Mesenchymal stem cell (in vitro differentiated cells and primary cell): ENCODE measurements around the gene TST.

Experiments used
- DNase-seq: peaks from one replicate; pipeline ENCODE4 v3.0.0-alpha.2; 2013
- H2AFZ ChIP-seq: one replicate; pipeline ENCODE4 v1.6.1; 2013; ENCODE audit warnings: low read depth, mild to moderate bottlenecking, control low read depth, inconsistent platforms, low read length, moderate library complexity
- H2AK5ac ChIP-seq: 2 replicates; pipeline ENCODE4 v1.6.1; 2013; ENCODE audit warnings: low read length, moderate library complexity, mild to moderate bottlenecking, inconsistent platforms; ENCODE audit not compliant: severe bottlenecking
- H2BK120ac ChIP-seq: one replicate; pipeline ENCODE4 v1.6.1; 2013; ENCODE audit warnings: low read depth, mild to moderate bottlenecking, inconsistent platforms, low read length, moderate library complexity
- H2BK12ac ChIP-seq, 2 experiments: one replicate each; pipeline ENCODE4 v1.6.1; 2013; ENCODE audit warnings: inconsistent platforms in 2 of 2, low read length in 2 of 2, mild to moderate bottlenecking in 2 of 2, moderate library complexity in 2 of 2, control low read depth in 1 of 2
- H2BK15ac ChIP-seq: one replicate; pipeline ENCODE4 v1.6.1; 2013; ENCODE audit warnings: mild to moderate bottlenecking, low read depth, inconsistent platforms; ENCODE audit not compliant: poor library complexity, severe bottlenecking
- H2BK5ac ChIP-seq: 2 replicates; pipeline ENCODE4 v1.6.1; 2013; ENCODE audit warnings: low read depth, mild to moderate bottlenecking, low read length, control low read depth, inconsistent platforms; ENCODE audit not compliant: poor library complexity, severe bottlenecking
- H3K14ac ChIP-seq, 2 experiments: one replicate each; pipeline ENCODE4 v1.6.1; 2013; ENCODE audit warnings: inconsistent platforms in 2 of 2, low read length in 2 of 2, control low read depth in 1 of 2, mild to moderate bottlenecking in 1 of 2, moderate library complexity in 1 of 2
- H3K18ac ChIP-seq, 2 experiments: one replicate each; pipeline ENCODE4 v1.6.1; 2013; ENCODE audit warnings: inconsistent platforms in 2 of 2, low read length in 2 of 2, control low read depth in 1 of 2, low read depth in 1 of 2, mild to moderate bottlenecking in 1 of 2
- H3K23ac ChIP-seq, 2 experiments: one replicate each; pipeline ENCODE4 v1.6.1; 2013; ENCODE audit warnings: inconsistent platforms in 2 of 2, low read length in 2 of 2, mild to moderate bottlenecking in 2 of 2, moderate library complexity in 2 of 2, control low read depth in 1 of 2
- H3K27ac ChIP-seq: 2 replicates; pipeline ENCODE4 v1.5.1; 2013; ENCODE audit warnings: mild to moderate bottlenecking, moderate library complexity, low read length, control low read depth, inconsistent platforms; ENCODE audit not compliant: poor library complexity, severe bottlenecking
- H3K27me3 ChIP-seq, 2 experiments: 2 replicates each; pipeline versions ENCODE4 v1.6.1 to v1.7.0; 2013; ENCODE audit warnings: low read length in 2 of 2, mild to moderate bottlenecking in 2 of 2, moderate library complexity in 2 of 2, control low read depth in 1 of 2, inconsistent platforms in 1 of 2; ENCODE audit not compliant: control insufficient read depth in 1 of 2, insufficient read depth in 1 of 2
- H3K36me3 ChIP-seq, 2 experiments: 2 replicates each; pipeline versions ENCODE4 v1.6.1 to v1.7.0; 2013; ENCODE audit warnings: low read length in 2 of 2, control low read depth in 1 of 2, inconsistent platforms in 1 of 2, low read depth in 1 of 2, mild to moderate bottlenecking in 1 of 2; ENCODE audit not compliant: insufficient read depth in 2 of 2, control insufficient read depth in 1 of 2
- H3K4ac ChIP-seq, 2 experiments: one replicate each; pipeline ENCODE4 v1.6.1; 2013; ENCODE audit warnings: inconsistent platforms in 2 of 2, low read length in 2 of 2, mild to moderate bottlenecking in 2 of 2, moderate library complexity in 2 of 2, control low read depth in 1 of 2, low read depth in 1 of 2
- H3K4me1 ChIP-seq: 2 replicates; pipeline ENCODE4 v1.6.1; 2013; ENCODE audit warnings: low read depth, low read length, control low read depth; ENCODE audit not compliant: control insufficient read depth, insufficient read depth
- H3K4me2 ChIP-seq: 2 replicates; pipeline ENCODE4 v1.6.1; 2013; ENCODE audit warnings: low read length, mild to moderate bottlenecking, inconsistent platforms; ENCODE audit not compliant: poor library complexity, severe bottlenecking
- H3K4me3 ChIP-seq, 2 experiments: 2 replicates each; pipeline versions ENCODE4 v1.5.1 to v1.7.0; 2013; ENCODE audit warnings: low read length in 2 of 2, mild to moderate bottlenecking in 2 of 2, control low read depth in 1 of 2, low read depth in 1 of 2; ENCODE audit not compliant: insufficient read depth in 1 of 2
- H3K79me1 ChIP-seq: replicated peaks from 2 replicates; pipeline ENCODE4 v1.6.1; 2013; ENCODE audit warnings: mild to moderate bottlenecking, control low read depth, low read length, inconsistent platforms; ENCODE audit not compliant: poor library complexity, severe bottlenecking
- H3K9ac ChIP-seq: 2 replicates; pipeline ENCODE4 v1.7.0; 2013; ENCODE audit warnings: mild to moderate bottlenecking, low read length, moderate library complexity
- H3K9me3 ChIP-seq: 2 replicates; pipeline ENCODE4 v1.7.0; 2013; ENCODE audit warnings: mild to moderate bottlenecking, low read length; ENCODE audit not compliant: control insufficient read depth
- H4K8ac ChIP-seq: one replicate; pipeline ENCODE4 v1.6.1; 2013; ENCODE audit warnings: inconsistent platforms, mild to moderate bottlenecking, low read length, moderate library complexity
- H4K91ac ChIP-seq: one replicate; pipeline ENCODE4 v1.6.1; 2013; ENCODE audit warnings: mild to moderate bottlenecking, low read length, inconsistent platforms
- WGBS: methylation state at CpG from one replicate; pipeline ENCODE4 v1.1.7; 2013; ENCODE audit warnings: mixed read lengths; 5-methylcytosine and 5-hydroxymethylcytosine counted together

The TST gene

GRCh38 chr22:37028692-37029674, 9.7 kb upstream of the TST start:
- Histone ChIP-seq H2BK5ac (no peak overlapping the region), H2AK5ac (no peak overlapping the region), H4K91ac (no peak overlapping the region), H3K18ac (no peak overlapping the region), H3K9ac (no peak overlapping the region), H2BK12ac (no peak overlapping the region), H3K36me3 (peaks cover 40 to 60% of the 10 kb centered on the region in 2 experiments), H2BK120ac (no peak overlapping the region), H3K9me3 (no peaks in the 10 kb centered on the region), H3K27me3 (no peaks in the 10 kb centered on the region), H4K8ac (no peak overlapping the region), H3K4me2 (no peak overlapping the region), H3K4ac (no peak overlapping the region), H3K14ac (no peak overlapping the region), H3K23ac (no peak overlapping the region), H3K27ac (no peak overlapping the region), H2BK15ac (no peak overlapping the region), H2AFZ (no peak overlapping the region), H3K4me1 (peaks cover 30% of the 10 kb centered on the region), H3K4me3 (no peak overlapping the region), H3K79me1 (peaks cover 39% of the 10 kb centered on the region)
- DNase-seq: no peak
- WGBS: 96% methylated on average over 22 of the region's 22 CpGs

GRCh38 chr22:37027556-37027955, 8.3 kb upstream of the TST start:
- no peak overlapping the region for H2AK5ac ChIP-seq
- no peak overlapping the region for H4K91ac ChIP-seq
- H3K4me1 ChIP-seq: peaks cover 25% of the 10 kb centered on the region
- H3K4ac ChIP-seq: no peak overlapping the region
- H3K14ac ChIP-seq: no peak overlapping the region
- no peak overlapping the region for H2BK15ac ChIP-seq
- no peak overlapping the region for H2AFZ ChIP-seq
- DNase-seq: no peak
- WGBS: 94% methylated on average over 7 of the region's 7 CpGs
- H3K18ac ChIP-seq: no peak overlapping the region
- H3K27me3 ChIP-seq: no peaks in the 10 kb centered on the region
- H3K79me1 ChIP-seq: peaks cover 48% of the 10 kb centered on the region
- H2BK120ac ChIP-seq: no peak overlapping the region
- no peak overlapping the region for H4K8ac ChIP-seq
- no peak overlapping the region for H2BK5ac ChIP-seq
- no peak overlapping the region for H3K27ac ChIP-seq
- no peaks in the 10 kb centered on the region for H3K9me3 ChIP-seq
- no peak overlapping the region for H3K4me3 ChIP-seq
- no peak overlapping the region for H3K4me2 ChIP-seq
- no peak overlapping the region for H3K9ac ChIP-seq
- peaks cover 40 to 68% of the 10 kb centered on the region in 2 experiments for H3K36me3 ChIP-seq
- no peak overlapping the region for H3K23ac ChIP-seq
- no peak overlapping the region for H2BK12ac ChIP-seq

- Histone ChIP-seq H2AK5ac (no peak overlapping the region), H3K27ac (no peak overlapping the region), H3K79me1 (peaks cover 56% of the 10 kb centered on the region), H4K91ac (no peak overlapping the region), H3K14ac (no peak overlapping the region), H3K23ac (no peak overlapping the region), H3K4ac (no peak overlapping the region), H2BK120ac (no peak overlapping the region), H3K4me2 (no peak overlapping the region), H3K36me3 (peaks cover 40 to 72% of the 10 kb centered on the region in 2 experiments), H3K9me3 (no peaks in the 10 kb centered on the region), H2BK5ac (no peak overlapping the region), H3K9ac (no peak overlapping the region), H3K4me3 (no peak overlapping the region), H3K27me3 (no peaks in the 10 kb centered on the region), H2BK12ac (no peak overlapping the region), H4K8ac (peak overlapping the region; percentile 35), H3K18ac (no peak overlapping the region), H3K4me1 (peaks cover 24% of the 10 kb centered on the region), H2AFZ (no peak overlapping the region), H2BK15ac (no peak overlapping the region)
- WGBS: 97% methylated on average over 5 of the region's 5 CpGs
- no peak for DNase-seq
These were observed 7.1 kb upstream of the TST start for GRCh38 chr22:37026325-37026724.

- Histone ChIP-seq H2BK120ac (no peak overlapping the region), H3K27ac (no peak overlapping the region), H3K4me2 (no peak overlapping the region), H2AK5ac (no peak overlapping the region), H3K79me1 (peaks cover 58% of the 10 kb centered on the region), H3K27me3 (no peaks in the 10 kb centered on the region), H3K23ac (no peak overlapping the region), H3K9me3 (no peaks in the 10 kb centered on the region), H3K18ac (no peak overlapping the region), H4K8ac (no peak overlapping the region), H3K4me3 (no peak overlapping the region), H2BK5ac (no peak overlapping the region), H3K9ac (no peak overlapping the region), H2AFZ (no peak overlapping the region), H3K4me1 (peaks cover 20% of the 10 kb centered on the region), H4K91ac (no peak overlapping the region), H3K4ac (no peak overlapping the region), H3K14ac (no peak overlapping the region), H3K36me3 (peaks cover 40 to 70% of the 10 kb centered on the region in 2 experiments), H2BK12ac (no peak overlapping the region), H2BK15ac (no peak overlapping the region)
- WGBS: 91% methylated on average over 10 of the region's 10 CpGs
- DNase-seq: no peak
These were observed 6.3 kb upstream of the TST start for GRCh38 chr22:37025500-37026070.
